Measurements from ENCODE around the gene GOLPH3. TPM values are rescaled to one million over a fixed set of nuclear protein-coding genes. Genes with fewer than 3 reads are reported as not detected.
A peak's percentile ranks its signal among the peaks of the same experiment; 100 is the strongest.
"Not testable (repeated sequence)": the region's sequence is repeated elsewhere in the genome, so short reads cannot be mapped to it uniquely, and the experiment has no call there.

The GOLPH3 gene
- 10 to 100 TPM; 68.0 to 72.6 TPM for total RNA-seq

DNA sequence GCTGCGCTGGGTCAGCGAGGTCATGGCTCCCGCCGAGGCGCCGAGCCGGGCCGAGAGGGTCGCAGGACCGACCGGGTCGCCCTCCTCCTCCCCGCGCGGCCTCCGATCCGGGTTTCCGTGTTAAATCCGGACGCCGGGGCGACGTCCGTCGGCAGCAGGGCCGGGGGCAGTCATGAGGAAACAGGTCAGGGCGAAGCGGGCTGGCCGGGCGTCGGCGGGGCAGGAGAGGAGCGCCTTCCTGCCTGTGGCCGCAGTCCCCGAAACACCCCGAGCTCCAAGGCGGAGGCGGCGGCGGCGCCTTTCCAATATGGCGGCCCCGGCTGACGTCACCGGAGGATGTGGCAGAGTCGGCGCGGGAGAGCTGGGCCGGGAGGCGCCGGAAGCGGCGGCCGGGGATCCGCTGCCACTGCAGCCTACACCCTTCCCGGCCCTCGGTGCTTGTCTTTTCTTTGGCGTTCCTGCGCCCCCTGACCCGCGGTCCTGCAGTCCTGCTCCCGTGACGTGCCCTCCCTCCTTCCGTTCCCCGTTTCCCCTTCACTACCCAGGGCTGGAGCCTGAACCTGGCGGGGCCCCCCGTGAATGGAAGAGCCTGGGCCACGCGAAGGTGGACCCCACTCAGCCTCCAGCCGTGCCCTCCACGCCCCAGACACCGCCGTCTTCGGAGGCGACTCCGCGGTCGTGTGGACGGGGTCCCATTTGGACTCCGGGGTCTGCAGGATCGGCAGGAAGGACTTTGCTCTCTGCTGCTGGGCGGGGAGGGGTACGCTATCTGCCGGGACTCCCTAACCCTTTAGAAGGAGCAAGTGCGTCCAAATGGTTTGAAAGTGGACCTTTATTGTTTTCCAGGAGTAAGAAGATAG lies at the start of gene GOLPH3:
Gene GOLPH3, minus strand, starts transcription at position 309 of the 860 bp plus-strand sequence. Its CDS starts 285 bp downstream, at position 24.
- peaks cover 7% of the 10 kb centered on the region for H3K27me3 Mint-ChIP-seq
- peaks cover 30% of the 10 kb centered on the region for H3K36me3 Mint-ChIP-seq
- H3K4me1 Mint-ChIP-seq = peaks cover 25% of the 10 kb centered on the region
- peak; percentile 97 for DNase-seq
- H3K9me3 Mint-ChIP-seq = no peaks in the 10 kb centered on the region
- H3K27ac Mint-ChIP-seq = peak within 1 kb of the TSS; percentile 97
- H3K4me3 Mint-ChIP-seq = peak within 1 kb of the TSS; percentile 99

DNA sequence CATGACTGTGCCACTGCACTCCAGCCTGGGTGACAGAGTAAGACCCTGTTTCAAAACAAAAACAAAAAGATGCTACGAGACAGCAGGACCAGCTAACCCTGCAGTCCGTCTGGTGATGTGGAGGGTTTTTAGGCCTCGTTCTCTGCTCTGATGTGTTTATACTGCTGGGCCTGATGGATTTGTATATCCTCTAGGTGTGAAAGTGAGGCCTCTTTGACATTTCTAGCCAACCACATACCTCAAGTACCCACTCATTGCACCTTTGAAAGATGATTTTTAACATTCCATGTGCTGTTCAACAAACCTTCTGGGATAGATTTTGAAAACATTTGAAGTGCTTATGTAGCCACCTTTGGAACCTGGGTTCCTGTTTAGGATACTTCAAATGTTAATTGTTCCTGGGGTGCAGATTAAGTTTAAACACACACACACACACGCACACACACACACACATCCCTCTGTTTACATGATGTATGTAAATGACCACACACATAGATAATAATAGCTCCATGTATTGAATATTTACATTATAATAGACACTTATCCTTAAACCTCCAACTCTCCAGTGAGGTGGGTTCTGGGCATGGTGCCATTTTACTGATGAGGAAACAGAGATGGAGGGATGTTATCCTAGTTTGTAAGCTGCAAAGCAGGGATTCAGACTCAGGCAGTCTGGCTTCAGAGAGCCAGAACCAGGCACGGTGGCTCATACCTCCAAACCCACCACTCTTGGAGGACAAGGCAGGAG lies 48.8 kb upstream of the GOLPH3 start:
- H3K9me3 Mint-ChIP-seq = no peaks in the 10 kb centered on the region
- DNase-seq = no peak
- H3K27ac Mint-ChIP-seq = no peak overlapping the region
- H3K4me1 Mint-ChIP-seq = peaks cover 4% of the 10 kb centered on the region
- H3K36me3 Mint-ChIP-seq = peaks cover 5% of the 10 kb centered on the region
- no peak overlapping the region for H3K4me3 Mint-ChIP-seq
- no peaks in the 10 kb centered on the region for H3K27me3 Mint-ChIP-seq

DNA sequence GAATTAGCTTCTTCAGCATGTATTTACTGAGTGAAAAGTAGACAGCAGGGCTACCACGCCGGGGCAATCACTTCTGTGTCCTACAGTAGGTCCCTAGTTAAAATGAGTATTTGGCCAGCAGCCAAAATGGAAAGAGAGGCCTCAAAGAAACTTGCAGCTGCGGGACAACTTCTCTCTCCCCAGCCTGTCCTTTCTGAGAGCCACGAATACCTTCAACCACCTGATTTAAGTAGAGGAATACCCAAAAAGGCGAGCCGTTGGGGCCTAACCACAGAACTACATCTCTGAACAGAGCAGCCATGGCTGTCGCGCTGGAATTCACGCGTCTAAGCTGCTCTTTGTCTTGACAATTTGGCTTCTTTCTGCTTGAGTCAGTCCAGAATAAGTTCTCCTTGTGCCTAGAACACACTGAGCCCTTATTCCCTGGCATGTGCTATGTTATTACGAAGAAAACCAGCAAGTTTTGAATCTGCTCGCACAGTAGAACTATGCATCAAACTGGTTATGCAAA lies 43.8 kb upstream of the GOLPH3 start:
- Mint-ChIP-seq H3K9me3 (no peaks in the 10 kb centered on the region), H3K36me3 (no peaks in the 10 kb centered on the region), H3K4me3 (no peak overlapping the region), H3K27me3 (no peaks in the 10 kb centered on the region), H3K4me1 (peaks cover 4% of the 10 kb centered on the region), H3K27ac (no peak overlapping the region)
- no peak for DNase-seq

DNA sequence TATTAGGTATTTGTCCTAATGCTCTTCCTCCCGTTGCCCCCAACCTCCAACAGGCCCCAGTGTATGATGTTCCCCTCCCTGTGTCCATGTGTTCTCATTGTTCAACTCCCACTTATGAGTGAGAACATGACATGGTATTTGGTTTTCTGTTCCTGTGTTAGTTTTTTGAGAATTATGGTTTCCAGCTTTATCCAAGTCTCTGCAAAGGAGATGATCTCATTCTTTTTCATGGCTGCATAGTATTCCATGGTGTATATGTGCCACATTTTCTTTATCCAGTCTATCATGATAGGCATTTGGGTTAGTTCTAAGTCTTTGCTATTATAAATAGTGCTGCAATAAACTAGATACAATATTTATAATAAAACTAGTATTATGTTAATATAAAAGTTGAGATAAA lies 40.2 kb upstream of the GOLPH3 start:
- not testable (repeated sequence) for H3K9me3 Mint-ChIP-seq, H3K27me3 Mint-ChIP-seq, H3K36me3 Mint-ChIP-seq, H3K4me3 Mint-ChIP-seq, DNase-seq, H3K27ac Mint-ChIP-seq, H3K4me1 Mint-ChIP-seq

DNA sequence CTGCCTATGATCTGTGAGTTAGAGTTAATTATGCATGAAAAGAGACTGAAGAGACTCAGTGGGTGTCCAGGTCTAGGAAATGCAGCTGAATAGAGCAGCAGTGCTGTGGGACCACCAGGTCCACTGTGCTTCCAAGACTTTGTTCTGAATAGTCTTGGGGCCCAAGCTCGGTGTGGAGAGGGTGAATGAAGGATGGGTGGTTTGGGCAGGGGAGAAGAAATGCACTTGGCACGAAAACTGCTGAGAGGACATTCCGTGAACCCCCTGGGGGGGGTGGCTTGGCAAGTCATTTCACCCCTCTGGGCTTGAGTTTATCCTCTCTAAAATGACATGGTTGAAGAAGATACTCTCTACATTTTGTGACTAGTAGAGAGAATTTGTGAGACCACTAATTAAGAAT lies 36.0 kb upstream of the GOLPH3 start:
- DNase-seq = no peak
- Mint-ChIP-seq H3K4me3 (no peak overlapping the region), H3K36me3 (no peaks in the 10 kb centered on the region)

GRCh38 chr5:32208837-32209236 lies 34.7 kb upstream of the GOLPH3 start:
- not testable (repeated sequence) for H3K27ac Mint-ChIP-seq, DNase-seq, H3K27me3 Mint-ChIP-seq, H3K9me3 Mint-ChIP-seq, H3K4me1 Mint-ChIP-seq, H3K4me3 Mint-ChIP-seq, H3K36me3 Mint-ChIP-seq

More for the DNA sequence above, 36.0 kb upstream of the GOLPH3 start:
- H3K27me3 Mint-ChIP-seq = peaks cover 3% of the 10 kb centered on the region
- H3K27ac Mint-ChIP-seq = peak overlapping the region; percentile 72
- H3K4me1 Mint-ChIP-seq = peaks cover 10% of the 10 kb centered on the region
- H3K9me3 Mint-ChIP-seq = no peaks in the 10 kb centered on the region

GRCh38 chr5:32207355-32207634 lies 33.2 kb upstream of the GOLPH3 start:
- Mint-ChIP-seq H3K27ac (no peak overlapping the region), H3K4me1 (peaks cover 10% of the 10 kb centered on the region), H3K36me3 (no peaks in the 10 kb centered on the region), H3K9me3 (no peaks in the 10 kb centered on the region), H3K27me3 (peaks cover 6% of the 10 kb centered on the region), H3K4me3 (no peak overlapping the region)
- no peak for DNase-seq

GRCh38 chr5:32206509-32207354 lies 32.6 kb upstream of the GOLPH3 start:
- Mint-ChIP-seq H3K36me3 (no peaks in the 10 kb centered on the region), H3K9me3 (no peaks in the 10 kb centered on the region), H3K4me1 (peaks cover 10% of the 10 kb centered on the region), H3K27me3 (peaks cover 6% of the 10 kb centered on the region), H3K27ac (no peak overlapping the region), H3K4me3 (no peak overlapping the region)
- no peak for DNase-seq

GRCh38 chr5:32206053-32206452 lies 31.9 kb upstream of the GOLPH3 start:
- Mint-ChIP-seq H3K9me3 (no peaks in the 10 kb centered on the region), H3K36me3 (no peaks in the 10 kb centered on the region), H3K4me1 (peaks cover 8% of the 10 kb centered on the region), H3K27ac (no peak overlapping the region), H3K27me3 (peaks cover 8% of the 10 kb centered on the region), H3K4me3 (no peak overlapping the region)
- no peak for DNase-seq

DNA sequence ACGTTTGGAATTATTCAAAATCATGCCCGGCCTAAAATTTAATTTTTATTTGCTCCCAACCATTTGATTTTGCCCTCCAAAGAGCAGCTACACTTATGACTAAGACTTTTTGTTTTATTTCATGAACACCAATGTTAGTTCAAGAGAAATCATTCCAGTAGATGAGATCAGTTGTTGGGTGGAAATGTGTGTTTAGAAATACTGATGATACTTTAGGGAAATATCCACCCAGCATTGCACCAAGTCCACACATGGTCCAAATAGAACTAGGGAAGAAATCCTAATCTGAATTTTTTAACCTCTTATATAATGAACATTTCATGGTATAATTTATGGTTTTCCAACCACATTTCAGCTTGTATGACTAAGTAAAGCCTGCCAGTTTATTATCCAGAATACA lies 28.3 kb upstream of the GOLPH3 start:
- H3K27ac Mint-ChIP-seq = no peak overlapping the region
- H3K9me3 Mint-ChIP-seq = no peaks in the 10 kb centered on the region
- peaks cover 19% of the 10 kb centered on the region for H3K27me3 Mint-ChIP-seq
- H3K36me3 Mint-ChIP-seq = no peaks in the 10 kb centered on the region
- peaks cover 4% of the 10 kb centered on the region for H3K4me1 Mint-ChIP-seq
- DNase-seq = no peak
- H3K4me3 Mint-ChIP-seq = no peak overlapping the region

GRCh38 chr5:32201122-32201753 lies 27.1 kb upstream of the GOLPH3 start:
- no peaks in the 10 kb centered on the region for H3K9me3 Mint-ChIP-seq
- H3K4me3 Mint-ChIP-seq = no peak overlapping the region
- no peak overlapping the region for H3K27ac Mint-ChIP-seq
- H3K27me3 Mint-ChIP-seq = peaks cover 19% of the 10 kb centered on the region
- H3K4me1 Mint-ChIP-seq = peaks cover 2% of the 10 kb centered on the region
- DNase-seq = no peak
- H3K36me3 Mint-ChIP-seq = no peaks in the 10 kb centered on the region

DNA sequence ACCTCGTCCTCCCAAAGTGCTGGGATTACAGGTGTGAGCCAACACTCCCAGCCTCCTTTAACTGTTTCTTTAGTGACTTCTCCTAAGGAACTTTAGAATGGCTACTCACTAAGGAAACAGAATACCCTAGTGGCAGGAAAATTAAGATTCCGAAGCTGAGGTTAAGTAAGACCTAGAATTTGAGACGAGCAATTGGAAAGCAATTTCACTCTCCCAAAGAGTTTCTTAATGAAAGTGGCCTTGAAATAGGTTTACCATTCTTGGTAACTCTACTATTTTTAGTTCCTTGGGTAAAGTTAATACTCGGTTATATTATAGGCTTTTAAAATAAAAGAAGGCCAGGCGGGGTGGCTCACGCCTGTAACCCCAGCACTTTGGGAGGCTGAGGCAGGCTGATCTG lies 22.9 kb upstream of the GOLPH3 start:
- no peak for DNase-seq
- H3K27ac Mint-ChIP-seq = no peak overlapping the region
- H3K27me3 Mint-ChIP-seq = peaks cover 32% of the 10 kb centered on the region
- no peaks in the 10 kb centered on the region for H3K9me3 Mint-ChIP-seq
- no peaks in the 10 kb centered on the region for H3K36me3 Mint-ChIP-seq
- no peak overlapping the region for H3K4me3 Mint-ChIP-seq
- H3K4me1 Mint-ChIP-seq = no peaks in the 10 kb centered on the region

GRCh38 chr5:32195265-32195664 lies 21.1 kb upstream of the GOLPH3 start:
- Mint-ChIP-seq H3K4me3 (no peak overlapping the region), H3K9me3 (no peaks in the 10 kb centered on the region), H3K4me1 (no peaks in the 10 kb centered on the region), H3K27me3 (peaks cover 24% of the 10 kb centered on the region), H3K36me3 (no peaks in the 10 kb centered on the region), H3K27ac (no peak overlapping the region)
- no peak for DNase-seq

GRCh38 chr5:32193591-32193990 lies 19.5 kb upstream of the GOLPH3 start:
- H3K9me3 Mint-ChIP-seq = no peaks in the 10 kb centered on the region
- peaks cover 18% of the 10 kb centered on the region for H3K27me3 Mint-ChIP-seq
- DNase-seq = no peak
- no peak overlapping the region for H3K27ac Mint-ChIP-seq
- no peak overlapping the region for H3K4me3 Mint-ChIP-seq
- H3K36me3 Mint-ChIP-seq = no peaks in the 10 kb centered on the region
- H3K4me1 Mint-ChIP-seq = no peaks in the 10 kb centered on the region
